AG04449 (cell line): Measurements from ENCODE around the gene VSTM5.

Source experiments
- CTCF ChIA-PET: fragments of 350-600 bp; formaldehyde crosslinking; extraction: SDS; loops from one replicate; lab custom pipeline; 2021; ENCODE audit warnings: antibody characterized with exemption; lab: Yijun Ruan, JAX
- POLR2A ChIA-PET: fragments of 400-600, 350-600 bp; formaldehyde crosslinking; extraction: SDS; loops from one replicate; lab custom pipeline; 2020; ENCODE audit warnings: antibody characterized with exemption, inconsistent platforms; lab: Yijun Ruan, JAX
- DNase-seq: peaks from one replicate; pipeline ENCODE4 v3.0.0-alpha.2; 2010; ENCODE audit warnings: low read depth, low spot score
- H3K4me3 ChIP-seq: 2 replicates; pipeline ENCODE4 v1.5.1; 2011; ENCODE audit warnings: low read depth, mild to moderate bottlenecking, control low read depth, low read length
- CTCF ChIP-seq: IDR thresholded peaks from one replicate; pipeline ENCODE4 v1.5.1; 2011; ENCODE audit warnings: mild to moderate bottlenecking, moderate library complexity, low read length, control low read depth, inconsistent platforms; ENCODE audit not compliant: insufficient read depth; ENCODE audit errors: missing control alignments

VSTM5 gene

DNA sequence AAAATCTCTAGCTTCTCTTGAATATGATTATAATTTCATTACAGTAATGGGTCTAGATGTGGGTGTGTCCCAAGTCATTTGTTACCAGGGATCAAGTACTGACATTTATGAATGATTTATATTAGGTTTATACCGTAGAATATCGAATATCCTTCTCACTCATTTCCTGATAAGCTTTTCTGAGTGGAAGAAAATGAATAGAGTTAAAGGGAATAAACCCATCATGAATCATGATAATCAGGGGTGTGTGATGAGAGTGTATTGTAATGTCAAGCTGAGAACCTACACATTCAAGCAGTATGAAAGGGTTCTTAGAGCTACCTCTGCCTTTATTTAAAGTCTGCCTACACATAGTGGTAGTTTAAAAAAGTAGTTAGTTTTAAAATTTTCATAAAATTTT is 49.1 kb downstream of the VSTM5 start:
- no peak overlapping the region for H3K4me3 ChIP-seq
- TF ChIP-seq CTCF, result no peak
- no peak for DNase-seq
- CTCF ChIA-PET, result interaction anchor here (0.8 kb wide), 1 partner anchor 120 kb away, joined by 3 read pairs; no protein-coding TSS in a partner anchor
- POLR2A ChIA-PET, result no interaction called here

DNA sequence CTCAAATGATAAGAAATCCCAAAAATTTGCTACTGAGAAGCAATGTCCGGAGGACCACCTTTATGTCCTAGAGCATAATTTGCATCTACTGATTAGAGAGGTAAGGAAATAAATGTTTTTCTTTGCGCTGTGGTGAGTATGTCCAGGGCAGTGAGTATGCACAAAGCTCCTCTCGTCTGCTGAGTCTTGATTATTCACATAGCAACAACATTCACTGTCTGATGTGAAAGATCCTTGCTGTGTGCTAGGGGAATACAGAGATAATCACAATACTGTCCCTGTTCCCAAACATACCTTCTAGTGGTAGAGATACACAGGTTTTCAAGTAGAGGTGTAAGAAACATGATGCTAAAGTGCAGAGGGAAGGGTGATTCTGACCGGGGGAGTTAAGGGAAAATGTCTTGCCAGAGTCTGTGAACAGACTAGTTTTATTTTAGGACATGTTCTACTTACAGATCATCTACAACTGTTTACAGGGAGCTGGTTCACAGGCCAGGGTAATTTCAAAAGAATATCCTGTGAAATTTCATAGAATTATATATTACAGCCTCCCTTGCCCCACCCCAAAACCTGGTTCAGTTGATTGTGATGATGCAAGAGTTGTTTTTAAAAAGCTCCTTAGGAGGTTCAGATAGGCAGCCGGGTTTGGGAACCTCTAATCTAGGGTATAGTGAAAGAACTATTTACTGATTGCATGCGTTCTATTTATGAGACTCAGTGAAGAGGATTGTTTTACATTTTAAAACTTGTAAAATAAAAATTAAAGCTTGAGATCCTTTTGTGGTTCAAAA is 53.8 kb downstream of the VSTM5 start:
- ChIA-PET CTCF (no interaction called here), POLR2A (no interaction called here)
- TF ChIP-seq CTCF, result no peak
- DNase-seq, result no peak
- no peak overlapping the region for H3K4me3 ChIP-seq

- DNase-seq, result no peak
- no peak for TF ChIP-seq CTCF
- H3K4me3 ChIP-seq, result no peak overlapping the region
- POLR2A ChIA-PET, result no interaction called here
- CTCF ChIA-PET, result interaction anchor here (1.7 kb wide), 1 partner anchor 7 kb away, joined by 6 read pairs; the partner anchor contains the start of gene MED17
These were observed 58.9 kb downstream of the VSTM5 start for GRCh38 chr11:93791493-93791892.

GRCh38 chr11:93784935-93785360 is 65.5 kb downstream of the VSTM5 start:
- ChIA-PET CTCF (no interaction called here), POLR2A (interaction anchor here (0.6 kb wide), 1 partner anchor 61 kb away, joined by 3 read pairs; no protein-coding TSS in a partner anchor)
- H3K4me3 ChIP-seq, result peak overlapping the region; percentile 99
- DNase-seq, result no peak
- TF ChIP-seq CTCF, result no peak

- ChIA-PET POLR2A (interaction anchor here (0.9 to 2.2 kb wide), 5 partner anchors 10 to 694 kb away, joined by 3 to 47 read pairs (median 3); partner anchors contain the start of genes C11orf54 and TAF1D), CTCF (interaction anchor here (0.7 to 2.1 kb wide), 10 partner anchors 8 to 54 kb away, joined by 3 to 12 read pairs (median 4); no protein-coding TSS in a partner anchor)
- peak within 1 kb of the TSS; percentile 99 for H3K4me3 ChIP-seq
- DNase-seq, result peak; percentile 60
- TF ChIP-seq CTCF, result peak; percentile 53
These were observed 66.1 kb downstream of the VSTM5 start, which contains the start of gene MED17 for GRCh38 chr11:93784145-93784934. TSS of gene MED17 (plus strand) at chr11:93784282. CDS start at chr11:93784514, 232 bp downstream.
